Measurements from ENCODE around the gene MAPK11.
"Not testable (repeated sequence)": the region's sequence is repeated elsewhere in the genome, so short reads cannot be mapped to it uniquely, and the experiment has no call there.

Gene MAPK11

GRCh38 chr22:50275181-50276055 is 5.2 kb upstream of the MAPK11 start:
- DNase-seq, result no peak

GRCh38 chr22:50274771-50275170 is 4.6 kb upstream of the MAPK11 start:
- no peak for DNase-seq

DNA sequence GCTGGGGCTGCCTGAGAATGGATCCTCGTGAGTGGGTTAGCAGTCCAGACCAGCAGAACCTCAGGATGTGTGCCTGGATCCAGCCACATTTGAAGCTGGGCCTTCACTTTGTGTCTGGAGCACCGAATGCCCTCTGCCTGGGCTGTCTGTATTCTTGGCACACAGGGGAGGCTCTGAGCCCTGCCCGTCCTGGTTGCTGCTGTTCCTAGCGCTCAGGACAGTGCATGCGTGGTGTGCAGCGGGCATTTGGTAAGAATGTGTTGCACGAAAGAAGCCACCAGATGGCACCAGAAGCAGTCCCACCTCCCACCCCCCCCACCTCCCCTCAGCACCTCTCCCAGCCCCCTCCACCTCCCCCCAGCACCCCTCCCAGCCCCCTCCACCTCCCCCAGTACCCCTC is 4.1 kb upstream of the MAPK11 start:
- peak; percentile 46 for DNase-seq

DNA sequence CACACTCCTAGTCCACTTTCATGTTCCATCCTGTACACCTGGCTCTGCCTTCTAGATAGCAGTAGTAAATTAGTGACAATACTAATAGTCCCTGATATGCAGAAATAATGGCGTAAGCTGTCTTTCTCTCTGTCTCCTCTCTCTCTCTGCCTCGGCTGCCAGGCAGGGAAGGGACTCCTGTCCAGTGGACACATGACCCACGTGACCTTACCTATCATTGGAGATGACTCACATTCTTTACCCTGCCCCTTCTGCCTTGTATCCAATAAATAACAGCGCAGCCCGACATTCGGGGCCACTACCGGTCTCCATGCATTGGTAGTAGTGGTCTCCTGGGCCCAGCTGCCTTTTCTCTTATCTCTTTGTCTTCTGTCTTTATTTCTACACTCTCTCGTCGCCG is 3.6 kb upstream of the MAPK11 start:
- not testable (repeated sequence) for DNase-seq

DNA sequence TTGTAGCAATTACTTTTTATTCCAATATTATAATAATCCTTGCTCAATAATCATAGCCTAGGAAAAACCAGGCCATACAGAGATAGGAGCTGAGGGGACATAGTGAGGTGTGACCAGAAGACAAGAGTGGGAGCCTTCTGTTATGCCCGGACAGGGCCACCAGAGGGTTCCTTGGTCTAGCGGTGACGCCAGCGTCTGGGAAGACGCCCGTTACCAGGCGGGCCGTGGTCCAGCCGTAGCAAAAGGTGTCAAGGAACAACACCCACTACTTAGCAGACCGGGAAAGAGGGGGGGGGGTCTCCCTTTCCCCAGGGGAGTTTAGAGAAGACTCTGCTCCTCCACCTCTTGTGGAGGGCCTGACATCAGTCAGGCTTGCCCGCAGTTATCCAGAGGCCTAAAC is 3.2 kb upstream of the MAPK11 start:
- not testable (repeated sequence) for DNase-seq

DNA sequence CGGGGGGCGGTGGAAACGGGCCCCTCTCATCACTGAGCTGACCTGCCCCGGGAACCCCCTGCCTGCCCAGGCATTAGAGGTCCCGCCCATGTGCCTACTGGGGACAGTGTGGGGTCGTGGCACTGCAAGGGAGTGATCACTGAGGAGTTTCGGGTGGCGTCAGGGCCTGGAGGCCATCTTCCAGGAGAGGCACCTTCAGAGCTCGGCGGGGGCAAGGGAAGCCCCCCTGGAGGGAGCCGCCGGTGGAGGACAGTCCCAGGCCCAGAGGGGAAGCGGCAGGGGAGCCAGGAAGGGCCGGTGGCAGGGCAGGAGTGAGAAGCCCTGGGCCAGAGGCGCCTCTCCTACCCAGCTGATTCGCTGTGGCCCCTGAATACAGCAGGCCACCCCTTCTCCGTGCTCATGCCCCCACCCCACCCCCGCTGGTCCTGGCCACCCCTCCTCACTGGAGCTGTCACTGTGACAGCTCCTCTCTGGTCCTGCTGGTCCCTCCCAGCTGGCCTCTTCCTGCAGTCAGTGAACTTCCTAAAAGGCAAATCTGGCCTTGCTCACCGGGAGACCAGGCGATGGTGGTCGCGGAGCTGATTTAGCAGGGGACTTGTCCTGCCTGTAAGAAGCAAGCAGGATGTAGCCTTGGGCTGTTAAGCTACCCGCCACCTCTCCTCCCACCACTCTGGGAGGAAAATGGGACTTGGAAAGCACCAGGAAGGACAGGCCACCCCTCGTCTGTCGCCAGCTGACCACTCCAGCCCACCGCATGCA is 2.0 kb upstream of the MAPK11 start:
- no peak for DNase-seq

- peak; percentile 60 for DNase-seq
Observed at GRCh38 chr22:50271519-50271970, 1.4 kb upstream of the MAPK11 start.

- peak; percentile 62 for DNase-seq
Observed at GRCh38 chr22:50270666-50271394, 650 bp upstream of the MAPK11 start.

- DNase-seq, result no peak
Observed at GRCh38 chr22:50269573-50269969, 609 bp downstream of the MAPK11 start.

DNA sequence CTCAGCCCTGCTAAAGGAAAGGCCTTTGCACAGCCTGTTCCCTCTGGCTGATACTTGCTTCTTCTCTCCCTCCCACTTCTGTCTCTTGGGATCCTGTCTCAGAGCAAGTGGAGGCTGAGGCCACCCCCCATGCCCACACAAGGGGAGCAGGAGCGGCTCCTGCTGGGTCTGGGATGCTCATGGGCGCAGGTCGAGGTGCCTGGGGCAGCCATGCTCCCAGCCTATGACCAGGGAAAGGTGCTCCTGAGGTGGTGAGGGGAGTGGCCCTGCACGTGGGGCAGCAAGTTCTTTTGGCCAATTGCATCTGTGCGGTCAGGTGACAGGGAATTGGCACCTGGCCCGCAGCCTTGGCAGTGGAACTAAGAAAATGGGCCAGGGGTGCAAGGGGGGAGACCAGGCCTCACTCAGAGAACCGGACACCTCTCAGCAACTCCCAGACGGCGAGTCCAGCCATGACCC is 1.5 kb downstream of the MAPK11 start:
- no peak for DNase-seq

DNA sequence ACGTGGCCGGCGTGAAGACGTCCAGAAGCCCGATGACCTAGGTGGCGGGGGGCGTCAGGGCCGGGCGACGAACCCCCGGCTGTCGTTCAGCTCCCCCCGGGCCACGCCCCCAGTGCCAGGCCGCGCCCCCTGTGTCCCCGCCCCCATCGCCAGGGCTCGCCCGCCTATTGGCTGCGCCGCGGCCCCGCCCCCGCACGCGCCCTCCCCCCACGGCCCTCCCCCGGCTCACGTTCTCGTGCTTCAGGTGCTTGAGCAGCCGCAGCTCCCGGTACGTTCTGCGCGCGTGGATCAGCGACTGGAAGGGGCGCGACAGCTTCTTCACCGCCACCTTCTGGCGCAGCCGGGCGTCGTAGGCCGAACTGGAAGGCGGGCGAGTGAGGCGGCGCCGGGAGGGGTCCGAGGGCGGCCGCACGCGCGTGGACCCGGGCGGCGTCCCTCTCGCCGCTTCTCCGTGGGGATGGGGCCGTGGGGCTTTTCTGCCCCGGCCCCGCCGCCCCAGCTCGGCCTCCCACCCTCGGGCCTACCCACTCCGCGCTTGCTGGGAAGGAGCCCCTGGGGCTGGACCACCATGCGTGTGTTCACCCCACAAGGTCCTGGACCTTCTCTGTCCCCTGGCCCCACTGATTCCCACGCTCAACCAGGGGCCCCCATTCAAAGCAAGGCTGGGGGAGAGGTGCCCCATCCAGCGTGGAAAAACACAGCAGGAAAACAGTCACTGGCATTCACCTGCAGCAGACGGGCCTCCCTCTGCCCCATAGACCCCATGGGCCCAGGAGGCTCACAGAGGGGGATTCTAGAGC is 2.4 kb downstream of the MAPK11 start:
- DNase-seq, result peak; percentile 56

DNA sequence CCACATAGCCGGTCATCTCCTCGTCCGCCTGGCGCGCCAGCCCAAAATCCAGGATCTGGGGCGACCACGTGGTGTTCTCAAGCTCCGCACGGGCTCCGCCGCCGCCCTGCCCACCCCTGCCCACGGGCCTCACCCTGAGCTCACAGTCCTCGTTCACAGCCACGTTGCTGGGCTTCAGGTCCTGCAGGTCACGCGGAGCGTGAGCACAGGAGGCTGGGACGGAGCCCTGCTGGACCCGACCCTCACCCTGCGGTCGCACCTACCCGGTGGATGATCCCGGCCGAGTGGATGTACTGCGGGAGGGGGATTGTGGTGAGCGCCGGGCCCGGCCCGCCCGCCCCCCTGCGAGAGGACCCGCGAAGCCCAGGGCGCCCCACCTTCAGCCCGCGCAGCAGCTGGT is 3.2 kb downstream of the MAPK11 start:
- DNase-seq, result no peak

- no peak for DNase-seq
Observed at GRCh38 chr22:50264946-50265669, 5.1 kb downstream of the MAPK11 start.

GRCh38 chr22:50264104-50264745 is 6.0 kb downstream of the MAPK11 start:
- DNase-seq, result no peak

- DNase-seq, result no peak
Observed at GRCh38 chr22:50262973-50263617, 7.1 kb downstream of the MAPK11 start.

DNA sequence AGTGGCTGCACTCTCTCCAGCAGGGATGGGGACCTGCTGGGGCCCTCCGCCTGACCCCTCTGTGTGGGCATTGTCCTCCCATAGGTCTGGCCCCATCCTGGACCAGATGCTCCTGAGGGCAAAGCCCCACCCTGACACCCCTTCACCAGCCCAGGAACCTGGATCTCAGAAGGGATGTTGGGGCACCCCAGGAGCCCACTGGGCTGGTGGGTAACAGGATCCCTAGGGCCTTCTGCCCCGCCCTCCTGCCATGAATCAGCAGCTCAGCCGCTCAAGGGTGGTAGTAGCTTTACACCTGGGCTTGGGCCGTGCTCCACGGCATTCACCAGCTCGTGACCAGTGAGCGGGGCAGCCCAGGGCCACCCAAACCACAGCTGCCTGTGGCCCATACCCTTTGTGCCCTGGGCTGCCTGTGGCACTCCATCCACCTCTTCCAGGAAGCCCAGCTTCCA is 7.7 kb downstream of the MAPK11 start:
- no peak for DNase-seq

GRCh38 chr22:50261615-50262459 is 8.3 kb downstream of the MAPK11 start, which contains the start of gene MAPK12:
Gene MAPK12, minus strand, starts transcription at chr22:50261683. Its CDS starts 174 bp downstream, at chr22:50261509.
- no peak for DNase-seq

- no peak for DNase-seq
Observed at GRCh38 chr22:50260801-50261614, 9.2 kb downstream of the MAPK11 start.

GRCh38 chr22:50260434-50260800 is 9.8 kb downstream of the MAPK11 start:
- DNase-seq, result no peak

Measured in CD4-positive, alpha-beta T cell treated with Interleukin-15 for 1 hour (primary cell).